SK-MEL-5 (cell line): ENCODE measurements around the gene PHLPP1. TPM values are rescaled to one million over a fixed set of nuclear protein-coding genes. Genes with fewer than 3 reads are reported as not detected.
"Not testable (repeated sequence)": the region's sequence is repeated elsewhere in the genome, so short reads cannot be mapped to it uniquely, and the experiment has no call there.

ENCODE experiments used
- DNase-seq: peaks from one replicate; pipeline ENCODE4 v3.0.0-alpha.2; 2016; ENCODE audit warnings: low read depth, low spot score
- in situ Hi-C: cut with HindIII; loops from 2 replicates; pipeline ENCODE4 v1.10.0; 2016; ENCODE audit warnings: low sequenced_read_pairs, high pct_unique_total_duplicates, low pct_unique_long_range_greater_than_20kb
- total RNA-seq: library from RNA; depleted of rRNA; stranded (reverse); fragments of >200 nt; shearing (Covaris generic); gene quantifications from 2 replicates; pipeline ENCODE4 v1.2.3, GENCODE V29; 2014

PHLPP1 gene
- total RNA-seq, 1 experiment from 2014 or later: 15.8 TPM

DNA sequence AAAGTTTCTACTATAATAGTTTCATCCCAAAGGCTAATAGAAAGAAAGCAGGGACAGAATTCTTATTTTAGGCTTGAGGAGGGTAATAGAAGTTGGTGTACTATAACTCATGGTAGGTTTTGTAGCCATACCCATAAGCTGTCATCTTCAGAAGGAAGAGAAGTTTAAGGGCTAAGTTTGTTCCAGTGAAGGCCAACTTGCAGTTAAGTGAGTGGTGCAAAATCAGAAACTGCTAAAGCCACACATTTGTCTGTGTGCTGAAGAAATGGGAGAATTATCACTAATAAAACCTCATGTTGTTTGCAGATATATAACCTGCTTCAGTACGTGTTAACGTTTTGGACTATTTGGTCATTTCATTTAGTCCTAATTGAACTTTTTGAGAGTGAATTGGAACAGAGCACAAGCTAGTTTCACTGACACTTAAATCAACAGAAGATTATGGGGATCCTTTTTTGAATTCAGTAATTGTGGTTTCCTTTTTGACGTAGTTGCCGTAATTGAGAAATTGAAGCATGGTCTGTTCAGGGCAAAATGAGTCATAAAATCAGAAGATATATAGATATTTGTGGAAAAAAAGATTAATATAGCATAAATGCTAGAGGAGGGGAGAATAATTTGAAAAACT, 69.1 kb downstream of the PHLPP1 start:
- peak; percentile 54 for DNase-seq

GRCh38 chr18:62784966-62785413, 69.6 kb downstream of the PHLPP1 start:
- DNase-seq: peak; percentile 82
- in situ Hi-C loops: no loop called here

More for the DNA sequence above, 69.1 kb downstream of the PHLPP1 start:
- in situ Hi-C loops: no loop called here

DNA sequence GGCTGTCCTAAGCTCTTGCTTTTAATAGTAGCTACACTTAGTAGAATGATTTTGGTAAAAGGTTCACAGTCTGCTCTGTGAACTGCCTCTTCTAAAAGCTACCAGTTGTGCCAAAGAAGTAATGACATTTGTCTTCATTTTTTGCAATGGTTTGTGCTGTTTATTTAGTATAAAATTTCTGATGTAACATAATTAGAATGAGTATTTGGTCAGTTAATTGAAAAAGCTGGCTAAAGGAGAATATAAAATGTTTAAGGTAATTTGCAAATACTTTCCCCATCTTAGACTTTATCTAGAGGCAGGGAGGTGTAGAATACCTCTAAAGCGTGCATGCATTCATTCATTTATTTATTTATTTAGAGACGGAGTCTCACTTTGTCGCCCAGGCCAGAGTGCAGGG, 71.3 kb downstream of the PHLPP1 start:
- DNase-seq: no peak
- in situ Hi-C loops: no loop called here

DNA sequence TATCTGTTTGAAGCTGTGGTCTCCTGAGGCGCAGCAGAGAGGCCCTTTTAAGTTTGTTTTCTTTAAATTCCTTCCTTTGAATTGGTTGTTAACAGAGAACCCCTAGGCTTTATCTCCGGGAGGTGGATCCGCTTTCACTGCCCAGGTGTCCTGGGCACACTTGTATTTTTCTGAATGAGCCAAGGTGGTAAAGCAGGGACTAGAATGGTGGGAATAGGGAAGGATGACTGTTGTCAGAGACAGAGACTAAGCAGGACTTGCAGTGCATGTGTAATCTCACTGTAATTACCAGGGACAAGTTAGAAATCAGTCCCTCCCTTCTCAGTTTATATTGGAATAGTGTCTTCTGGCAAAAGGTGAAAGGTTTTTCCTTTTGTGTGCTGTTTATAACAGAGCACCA, 72.8 kb downstream of the PHLPP1 start:
- no peak for DNase-seq
- in situ Hi-C loops: no loop called here

GRCh38 chr18:62788876-62789275, 73.5 kb downstream of the PHLPP1 start:
- in situ Hi-C loops: no loop called here
- no peak for DNase-seq

DNA sequence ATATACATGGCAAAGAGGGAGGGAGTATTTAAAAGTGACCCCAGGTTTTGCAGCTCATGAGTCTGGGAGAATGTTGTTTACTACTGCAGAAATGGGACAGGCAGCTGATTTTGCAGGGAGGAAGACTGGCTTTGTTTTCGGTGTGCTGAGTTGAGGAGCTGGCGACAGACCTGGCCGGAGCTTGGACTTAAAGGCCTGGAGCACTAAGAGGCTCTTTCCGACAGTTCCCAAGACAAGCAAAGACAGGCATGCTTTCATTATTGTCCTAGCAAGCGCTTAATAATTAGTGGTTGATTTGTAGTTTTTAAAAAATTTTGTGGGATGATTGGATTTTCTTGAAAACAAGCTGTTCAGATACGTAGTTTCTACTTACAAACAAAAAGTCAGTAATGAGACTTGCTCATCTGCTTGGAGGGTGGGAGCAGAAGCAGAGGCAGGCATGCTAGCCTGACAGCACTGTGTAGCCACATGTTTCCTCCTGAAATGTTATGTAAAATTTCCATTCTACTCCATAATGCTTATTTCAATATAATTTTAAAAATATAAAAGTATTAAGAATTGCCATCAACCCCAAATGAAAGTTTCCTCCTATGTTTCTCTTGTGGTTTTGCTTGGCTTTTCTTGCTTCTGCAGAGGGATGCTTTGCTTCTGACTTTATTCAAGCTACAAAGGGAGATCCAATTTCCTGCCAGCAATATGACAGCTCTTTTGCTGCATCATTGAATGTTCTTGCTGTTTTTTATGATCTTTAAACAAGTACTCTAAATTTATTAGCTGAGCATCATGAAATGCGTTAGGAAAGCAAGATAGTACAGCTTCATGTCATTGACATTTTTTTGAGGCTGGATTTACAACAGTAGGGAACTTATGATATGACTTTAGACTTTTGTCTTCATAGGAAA, 75.8 kb downstream of the PHLPP1 start:
- DNase-seq: no peak
- in situ Hi-C loops: no loop called here

DNA sequence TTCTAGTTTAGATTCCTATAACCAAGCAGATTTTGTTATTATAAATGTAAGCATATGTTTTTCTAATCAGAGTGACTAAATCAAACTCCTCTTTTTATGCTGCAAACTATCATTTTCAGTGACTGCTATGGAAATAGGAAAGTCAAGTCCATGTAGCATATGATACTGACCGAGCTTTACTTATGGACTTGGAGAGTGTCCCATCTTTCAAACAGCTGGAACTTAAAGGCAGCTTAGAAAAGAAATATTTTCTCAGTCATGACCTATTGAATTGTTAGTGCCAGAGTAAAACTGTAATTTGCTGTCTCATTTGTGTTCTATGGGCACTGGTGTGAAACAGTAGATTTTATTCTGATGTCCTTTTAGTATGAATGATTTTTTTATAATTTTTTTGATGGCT, 76.7 kb downstream of the PHLPP1 start:
- in situ Hi-C loops: no loop called here
- no peak for DNase-seq

- in situ Hi-C loops: no loop called here
- DNase-seq: no peak
These were observed 80.5 kb downstream of the PHLPP1 start for GRCh38 chr18:62795813-62796212.

- no peak for DNase-seq
- in situ Hi-C loops: no loop called here
These were observed 80.9 kb downstream of the PHLPP1 start for GRCh38 chr18:62796216-62796621.

GRCh38 chr18:62797329-62797728, 82.0 kb downstream of the PHLPP1 start:
- in situ Hi-C loops: no loop called here
- no peak for DNase-seq

GRCh38 chr18:62799977-62800376, 84.6 kb downstream of the PHLPP1 start:
- DNase-seq: no peak
- in situ Hi-C loops: no loop called here

DNA sequence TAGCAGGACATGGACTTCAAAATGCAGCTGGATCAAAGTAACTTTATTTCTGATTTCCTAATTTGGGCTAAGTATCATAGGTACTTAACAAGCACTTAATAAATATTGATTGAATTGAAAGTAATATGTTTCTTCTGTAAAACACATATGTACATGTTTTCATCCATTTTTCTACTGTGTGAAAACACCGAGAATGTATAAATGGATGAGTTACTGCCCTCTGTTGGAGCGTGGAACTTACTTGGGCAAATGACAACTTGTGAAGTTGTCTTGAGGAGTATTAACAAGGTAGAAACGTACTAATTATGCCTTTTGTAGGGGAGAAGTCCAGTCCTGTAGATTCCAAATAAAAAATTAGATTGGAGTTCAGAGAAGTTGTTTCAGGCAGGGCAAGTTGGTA, 87.2 kb downstream of the PHLPP1 start:
- in situ Hi-C loops: no loop called here

GRCh38 chr18:62807396-62807795, 92.1 kb downstream of the PHLPP1 start:
- in situ Hi-C loops: no loop called here
- DNase-seq: no peak

More for the DNA sequence above, 87.2 kb downstream of the PHLPP1 start:
- DNase-seq: peak; percentile 37

DNA sequence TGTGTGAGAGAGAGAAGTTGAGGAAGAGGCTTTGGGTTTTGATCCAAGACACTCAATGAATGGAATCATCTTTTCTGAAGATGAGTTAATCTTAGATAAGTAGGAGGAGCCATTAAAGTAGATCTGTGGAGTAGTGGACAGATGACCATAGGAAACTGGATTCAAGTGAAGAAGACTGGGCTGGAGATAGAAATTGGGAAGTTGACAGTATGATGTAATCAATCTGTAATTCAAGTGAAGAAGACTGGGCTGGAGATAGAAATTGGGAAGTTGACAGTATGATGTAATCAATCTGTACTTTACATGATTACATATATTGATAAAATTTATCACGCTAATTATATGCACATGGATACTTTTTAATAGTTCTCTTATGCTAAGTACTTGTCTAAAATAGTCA, 92.8 kb downstream of the PHLPP1 start:
- in situ Hi-C loops: no loop called here
- DNase-seq: no peak

- DNase-seq, in situ Hi-C loops: not testable (repeated sequence)
These were observed 94.1 kb downstream of the PHLPP1 start for GRCh38 chr18:62809445-62809844.

DNA sequence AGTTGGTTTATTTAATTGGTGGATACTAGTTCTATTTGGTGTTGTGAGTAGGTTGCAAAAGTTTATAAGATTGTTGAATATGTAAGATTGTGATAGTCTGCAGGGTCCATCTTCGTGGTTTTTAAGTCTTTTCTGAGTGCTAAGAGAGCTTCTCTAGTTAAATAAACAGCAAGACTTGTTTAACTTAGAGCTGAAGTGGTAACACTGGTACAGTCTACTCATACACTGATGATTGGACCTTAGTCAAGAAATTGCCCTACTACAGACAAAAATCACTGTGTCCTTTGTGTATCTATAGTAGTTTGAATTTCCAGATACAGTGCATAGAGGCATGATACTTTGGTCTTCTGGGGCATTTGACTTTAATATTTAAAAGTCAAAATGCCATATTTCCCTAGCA, 94.6 kb downstream of the PHLPP1 start:
- in situ Hi-C loops: no loop called here

GRCh38 chr18:62810682-62811081, 95.3 kb downstream of the PHLPP1 start:
- DNase-seq: no peak
- in situ Hi-C loops: no loop called here

More for the DNA sequence above, 94.6 kb downstream of the PHLPP1 start:
- no peak for DNase-seq

DNA sequence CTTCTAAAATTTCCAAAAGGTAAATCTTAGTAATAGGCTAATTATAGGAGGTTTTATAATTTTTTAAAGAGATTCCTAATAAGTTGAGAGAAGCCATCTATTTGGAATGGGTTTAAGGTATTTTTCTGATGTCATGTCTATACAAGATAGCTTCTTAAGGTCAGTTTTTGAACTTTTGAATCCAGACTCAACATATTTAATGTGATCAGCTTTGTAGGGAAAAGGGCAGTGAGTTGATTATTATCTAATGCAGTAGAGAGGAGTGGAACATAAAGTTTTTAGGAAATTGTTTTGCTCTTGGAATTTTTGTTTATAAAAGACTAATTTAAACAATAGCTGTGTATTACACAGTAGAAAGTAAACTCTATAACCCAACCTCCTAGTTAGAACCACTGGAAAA, 96.3 kb downstream of the PHLPP1 start:
- in situ Hi-C loops: no loop called here
- DNase-seq: no peak

DNA sequence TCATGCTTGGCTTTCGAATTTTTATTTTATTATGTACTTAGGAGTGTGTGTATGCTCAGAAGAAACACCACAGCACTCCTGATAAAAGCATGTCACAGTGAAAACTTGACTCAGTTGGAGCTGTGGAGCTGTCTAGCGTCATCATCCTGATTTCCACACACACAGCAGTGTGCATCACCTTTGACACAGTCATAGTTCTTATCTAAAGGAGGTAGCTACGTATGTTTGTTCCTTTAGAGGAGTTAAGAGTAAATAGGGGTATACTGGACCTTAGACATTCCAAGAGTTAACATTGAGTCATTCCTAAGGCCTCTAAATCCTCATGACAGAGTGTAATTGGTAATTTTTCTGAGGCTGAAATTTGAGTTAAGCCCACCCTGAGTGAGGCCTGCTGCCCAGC, 96.9 kb downstream of the PHLPP1 start:
- in situ Hi-C loops: no loop called here

More for the DNA sequence above, 96.9 kb downstream of the PHLPP1 start:
- DNase-seq: no peak
